Parathyroid adenoma (tissue), 2 donors: ENCODE data around the gene SVOP.

Experiments used
- H2AFZ ChIP-seq: fragments of 300-600 bp; sonication (generic); one replicate; pipeline ENCODE4 v1.7.0; 2017; ENCODE audit warnings: antibody characterized with exemption, mild to moderate bottlenecking
- H3K27ac ChIP-seq: fragments of 300-600 bp; sonication (generic); one replicate; pipeline ENCODE4 v1.7.0; 2017
- H3K27me3 ChIP-seq: fragments of 300-600 bp; sonication (generic); one replicate; pipeline ENCODE4 v1.7.0; 2017; ENCODE audit warnings: low read length; ENCODE audit not compliant: control insufficient read depth, insufficient read depth
- H3K36me3 ChIP-seq: fragments of 300-600 bp; sonication (generic); one replicate; pipeline ENCODE4 v1.7.0; 2017; ENCODE audit warnings: low read length; ENCODE audit not compliant: control insufficient read depth, insufficient read depth
- H3K4me1 ChIP-seq: fragments of 300-600 bp; sonication (generic); one replicate; pipeline ENCODE4 v1.7.0; 2017; ENCODE audit warnings: control low read depth
- H3K4me2 ChIP-seq: fragments of 300-600 bp; sonication (generic); one replicate; pipeline ENCODE4 v1.7.0; 2017; ENCODE audit warnings: low read length
- H3K4me3 ChIP-seq: fragments of 300-600 bp; sonication (generic); one replicate; pipeline ENCODE4 v1.7.0; 2017; ENCODE audit warnings: low read depth, low read length
- H3K79me2 ChIP-seq: fragments of 300-600 bp; sonication (generic); one replicate; pipeline ENCODE4 v1.7.0; 2017; ENCODE audit warnings: control low read depth
- H3K9ac ChIP-seq: fragments of 300-600 bp; sonication (generic); one replicate; pipeline ENCODE4 v1.7.0; 2017; ENCODE audit warnings: mild to moderate bottlenecking
- H3K9me3 ChIP-seq: fragments of 300-600 bp; sonication (generic); one replicate; pipeline ENCODE4 v1.7.0; 2017; ENCODE audit warnings: low read length; ENCODE audit not compliant: control insufficient read depth
- CTCF ChIP-seq: fragments of 300-600 bp; sonication (generic); IDR thresholded peaks from one replicate; pipeline ENCODE4 v1.7.0; 2017; ENCODE audit warnings: antibody characterized with exemption, mild to moderate bottlenecking
- donor health status: primary hyperparathyroidism.

Gene SVOP

GRCh38 chr12:108980831-108981618, 39.8 kb downstream of the SVOP start:
- no peak overlapping the region for H3K27ac ChIP-seq
- no peaks in the 10 kb centered on the region for H3K4me1 ChIP-seq
- no peaks in the 10 kb centered on the region for H3K9me3 ChIP-seq
- no peak overlapping the region for H2AFZ ChIP-seq
- no peak overlapping the region for H3K4me2 ChIP-seq
- no peak overlapping the region for H3K4me3 ChIP-seq
- no peaks in the 10 kb centered on the region for H3K27me3 ChIP-seq
- H3K9ac ChIP-seq: no peak overlapping the region
- peaks cover 6% of the 10 kb centered on the region for H3K79me2 ChIP-seq
- no peak for TF ChIP-seq CTCF
- H3K36me3 ChIP-seq: no peaks in the 10 kb centered on the region

DNA sequence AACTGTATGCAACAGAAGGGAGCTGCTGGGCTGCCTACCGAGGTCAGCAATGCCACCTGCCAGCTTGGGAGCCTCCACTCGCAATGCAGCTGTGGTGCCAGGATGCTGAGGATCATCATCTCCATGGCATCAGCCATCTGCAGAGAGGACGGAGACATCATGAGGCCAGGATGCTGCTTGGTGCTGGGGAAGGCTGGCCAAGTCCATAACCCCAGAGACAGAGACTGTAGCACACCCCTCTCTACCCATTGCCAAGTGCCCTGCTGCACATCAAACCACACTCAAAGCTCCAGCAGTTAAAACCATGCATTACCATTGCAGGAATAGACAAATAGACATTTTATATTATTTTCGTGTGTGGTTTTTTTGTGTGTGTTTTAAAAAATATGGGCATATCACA, 43.5 kb downstream of the SVOP start:
- no peak overlapping the region for H3K4me3 ChIP-seq
- H3K9me3 ChIP-seq: no peaks in the 10 kb centered on the region
- no peak for TF ChIP-seq CTCF
- no peaks in the 10 kb centered on the region for H3K27me3 ChIP-seq
- peaks cover 2% of the 10 kb centered on the region for H3K79me2 ChIP-seq
- H3K4me1 ChIP-seq: no peaks in the 10 kb centered on the region
- no peaks in the 10 kb centered on the region for H3K36me3 ChIP-seq
- H2AFZ ChIP-seq: no peak overlapping the region
- no peak overlapping the region for H3K9ac ChIP-seq
- no peak overlapping the region for H3K27ac ChIP-seq
- H3K4me2 ChIP-seq: no peak overlapping the region

DNA sequence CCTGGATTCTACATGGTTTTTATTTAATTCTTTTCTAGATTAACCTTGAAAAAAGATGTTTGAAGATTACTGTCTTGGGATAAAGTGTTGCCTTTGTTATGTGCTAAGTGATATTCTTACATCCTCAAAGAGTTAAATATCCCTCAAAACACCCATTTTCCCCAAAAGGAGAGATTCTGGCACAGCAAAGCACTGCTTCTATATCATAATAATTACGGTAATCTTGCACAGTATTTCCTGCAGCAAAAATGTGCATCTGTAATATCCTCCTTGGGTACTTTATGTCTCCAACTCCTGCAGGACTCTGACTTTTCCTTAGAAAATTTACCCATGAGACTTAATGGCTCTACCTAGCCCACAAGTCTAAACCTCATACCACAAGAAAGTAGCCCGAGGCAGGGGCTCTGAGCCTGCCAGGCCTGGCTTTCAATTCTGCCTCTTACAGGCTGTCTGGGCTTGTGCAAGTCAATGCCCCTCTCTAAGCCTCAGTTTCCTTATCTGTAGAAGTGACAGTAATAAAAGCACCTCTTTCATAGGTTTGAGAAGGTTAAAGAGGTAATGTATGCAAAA, 45.8 kb downstream of the SVOP start:
- no peaks in the 10 kb centered on the region for H3K27me3 ChIP-seq
- no peaks in the 10 kb centered on the region for H3K9me3 ChIP-seq
- H3K27ac ChIP-seq: no peak overlapping the region
- no peaks in the 10 kb centered on the region for H3K36me3 ChIP-seq
- no peak overlapping the region for H2AFZ ChIP-seq
- no peak overlapping the region for H3K4me2 ChIP-seq
- no peak overlapping the region for H3K4me3 ChIP-seq
- no peaks in the 10 kb centered on the region for H3K79me2 ChIP-seq
- H3K9ac ChIP-seq: no peak overlapping the region
- H3K4me1 ChIP-seq: no peaks in the 10 kb centered on the region
- TF ChIP-seq CTCF: no peak

DNA sequence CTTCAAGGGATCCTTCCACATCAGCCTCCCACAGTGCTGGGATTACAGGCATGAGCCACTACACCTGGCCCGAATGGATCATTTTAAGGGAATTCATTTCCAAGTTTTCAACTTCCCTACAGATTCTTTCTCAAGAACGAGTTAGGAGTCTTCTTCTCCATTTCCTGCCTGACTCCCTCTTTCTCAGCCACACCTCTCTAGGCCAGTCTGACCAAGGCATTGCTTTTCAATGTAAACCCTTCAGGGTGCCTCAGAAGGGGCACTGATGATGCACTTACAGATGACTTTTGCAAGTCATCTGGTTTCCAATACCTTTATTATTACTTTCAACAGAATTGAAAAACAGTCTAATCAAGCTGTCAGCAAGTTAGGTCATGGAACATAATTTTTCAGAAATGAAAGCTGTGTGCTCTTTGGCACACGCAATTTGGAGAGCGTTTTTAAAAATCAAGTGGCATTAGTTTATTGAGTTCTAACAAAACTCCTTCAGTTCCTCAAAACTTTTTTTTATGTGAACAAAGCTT, 47.2 kb downstream of the SVOP start:
- no peaks in the 10 kb centered on the region for H3K79me2 ChIP-seq
- no peak overlapping the region for H2AFZ ChIP-seq
- no peak overlapping the region for H3K4me2 ChIP-seq
- H3K4me3 ChIP-seq: no peak overlapping the region
- no peak for TF ChIP-seq CTCF
- no peaks in the 10 kb centered on the region for H3K4me1 ChIP-seq
- H3K9me3 ChIP-seq: no peaks in the 10 kb centered on the region
- no peak overlapping the region for H3K27ac ChIP-seq
- no peaks in the 10 kb centered on the region for H3K36me3 ChIP-seq
- H3K9ac ChIP-seq: no peak overlapping the region
- no peaks in the 10 kb centered on the region for H3K27me3 ChIP-seq
